Keratinocyte (primary cell): ENCODE data around the gene IDH3A.
"Not testable (repeated sequence)": the region's sequence is repeated elsewhere in the genome, so short reads cannot be mapped to it uniquely, and the experiment has no call there.

ENCODE experiments used
- CTCF ChIP-seq, 3 experiments: IDR thresholded peaks in 1 of 3; conservative IDR thresholded peaks in 1 of 3; optimal IDR thresholded peaks in 1 of 3; 2 replicates in 2 of 3; 3 replicates in 1 of 3; pipeline versions ENCODE3 to v1.5.1; 2011; ENCODE audit warnings: low read length in 3 of 3, mild to moderate bottlenecking in 3 of 3, moderate library complexity in 2 of 3, control low read depth in 1 of 3, inconsistent platforms in 1 of 3; ENCODE audit not compliant: insufficient read depth in 2 of 3; ENCODE audit errors: extremely low read depth in 1 of 3
- EZH2 ChIP-seq: IDR thresholded peaks from one replicate; pipeline ENCODE4 v1.6.1; 2012; ENCODE audit warnings: inconsistent platforms, mild to moderate bottlenecking, low read length, moderate library complexity

- TF ChIP-seq CTCF (optimal IDR thresholded peaks at IDR 0.05 in 1 of 3, IDR thresholded peaks at IDR 0.05 in 1 of 3, conservative IDR thresholded peaks at IDR 0.05 in 1 of 3; ENCODE audit: extremely low read depth in 1 of 3, insufficient read depth in 2 of 3, low read length in 3 of 3); EZH2: not testable (repeated sequence)
These were observed 1.9 kb downstream of the IDH3A start for GRCh38 chr15:78151075-78151474.
